GM21526 (cell line): ENCODE results near the gene CD79B.
"Not testable (repeated sequence)": the region's sequence is repeated elsewhere in the genome, so short reads cannot be mapped to it uniquely, and the experiment has no call there.

Experiments used
- ATAC-seq: cut with Tn5 transposase; IDR thresholded peaks from one replicate; pipeline ENCODE4 v1.9.1; 2021; ENCODE audit warnings: moderate library complexity; ENCODE audit not compliant: unreplicated experiment, low FRiP score

The CD79B gene

DNA sequence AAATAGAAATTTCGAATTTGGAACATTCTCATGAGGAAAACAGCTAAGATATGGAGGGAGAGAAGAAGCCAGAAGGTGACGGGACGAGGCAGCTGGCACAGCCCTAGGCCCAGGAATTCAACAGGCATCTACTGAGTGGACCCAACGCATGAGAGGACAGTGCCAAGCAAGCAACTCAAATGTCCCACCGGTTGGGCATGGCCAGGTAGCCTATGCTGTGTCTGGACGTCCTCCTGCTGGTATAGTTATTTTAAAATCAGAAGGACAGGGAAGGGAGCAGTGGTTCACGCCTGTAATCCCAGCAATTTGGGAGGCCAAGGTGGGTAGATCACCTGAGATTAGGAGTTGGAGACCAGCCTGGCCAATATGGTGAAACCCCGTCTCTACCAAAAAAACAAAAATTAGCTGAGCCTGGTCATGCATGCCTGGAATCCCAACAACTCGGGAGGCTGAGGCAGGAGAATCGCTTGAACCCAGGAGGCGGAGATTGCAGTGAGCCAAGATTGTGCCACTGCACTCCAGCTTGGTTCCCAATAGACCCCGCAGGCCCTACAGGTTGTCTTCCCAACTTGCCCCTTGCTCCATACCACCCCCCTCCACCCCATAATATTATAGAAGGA is 15.5 kb downstream of the CD79B start:
- no peak for ATAC-seq

DNA sequence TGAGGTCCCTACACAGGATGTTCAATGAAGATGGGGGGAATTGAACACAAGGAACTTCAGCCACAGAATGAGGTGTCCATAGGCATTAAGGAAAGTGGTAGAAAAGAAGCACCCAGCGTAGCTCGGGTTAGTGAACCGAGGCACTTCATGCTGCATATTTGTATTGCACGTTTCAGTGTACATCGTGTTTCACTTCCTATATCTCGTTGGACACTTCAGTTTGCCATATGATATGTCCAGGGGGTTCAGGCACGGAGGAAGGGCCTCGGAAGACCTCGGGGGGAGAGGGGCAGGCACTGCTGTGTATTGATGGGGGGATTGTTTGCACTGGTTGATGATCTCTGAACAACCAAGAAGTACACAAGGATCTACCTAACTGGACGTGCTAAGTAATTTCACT is 16.4 kb downstream of the CD79B start:
- not testable (repeated sequence) for ATAC-seq

DNA sequence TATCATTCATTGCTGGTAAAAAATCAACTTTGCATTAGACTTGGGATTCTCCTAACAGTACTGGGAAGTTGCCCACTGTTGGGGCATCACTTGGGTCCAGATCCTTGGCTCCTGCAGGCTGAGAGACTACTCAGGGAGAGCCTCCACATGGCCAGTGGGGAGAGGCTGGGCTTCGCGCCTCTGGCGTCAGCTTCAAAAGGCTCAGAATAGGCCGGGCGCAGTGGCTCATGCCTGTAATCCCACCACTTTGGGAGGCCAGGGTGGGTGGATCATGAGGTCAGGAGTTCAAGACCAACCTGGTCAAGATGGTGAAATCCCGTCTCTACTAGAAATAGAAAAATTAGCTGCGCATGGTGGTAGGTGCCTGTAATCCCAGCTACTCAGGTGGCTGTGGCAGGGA is 17.7 kb downstream of the CD79B start:
- ATAC-seq: no peak

DNA sequence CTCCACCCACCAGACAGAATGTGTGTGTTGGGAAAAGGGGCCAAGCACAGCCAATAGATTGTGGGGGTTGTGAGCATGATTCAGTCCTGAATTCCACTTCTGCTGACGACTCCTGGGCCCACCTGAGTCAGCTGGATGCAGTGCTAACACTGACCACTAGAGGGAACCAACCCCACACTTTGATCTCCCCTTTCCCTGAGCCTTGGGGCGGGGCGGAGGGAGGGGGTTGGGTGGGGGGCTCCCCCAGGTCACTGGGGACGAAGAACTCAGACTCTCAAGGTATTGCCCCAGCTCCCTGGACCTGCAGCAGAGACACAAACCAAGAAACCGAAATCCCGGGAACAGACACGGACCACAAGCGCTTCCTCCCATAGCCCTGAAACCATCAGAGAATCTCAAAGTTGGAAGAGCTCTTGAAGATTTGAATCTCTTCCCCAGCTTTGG is 20.5 kb downstream of the CD79B start:
- no peak for ATAC-seq

GRCh38 chr17:63911041-63911635 is 21.0 kb downstream of the CD79B start, which contains the start of gene CSHL1:
TSS of gene CSHL1 (minus strand) at chr17:63911258. CDS start at chr17:63911196, 62 bp downstream.
- no peak for ATAC-seq

DNA sequence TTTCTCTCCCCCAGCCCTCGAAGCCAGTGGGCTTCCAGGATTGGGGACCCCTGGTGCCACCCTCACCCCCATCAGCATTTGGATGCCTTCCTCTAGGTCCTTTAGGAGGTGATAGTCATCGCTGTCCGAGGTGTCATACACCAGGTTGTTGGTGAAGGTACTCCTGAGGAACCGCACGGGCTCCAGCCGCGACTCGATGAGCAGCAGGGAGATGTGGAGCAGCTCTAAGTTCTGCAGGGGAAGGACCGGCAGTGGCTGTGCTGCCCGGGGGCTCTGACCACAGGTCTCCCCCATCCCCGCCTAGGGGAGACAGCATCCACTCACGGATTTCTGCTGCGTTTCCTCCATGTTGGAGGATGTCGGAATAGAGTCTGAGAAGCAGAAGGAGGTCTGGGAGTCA is 22.0 kb downstream of the CD79B start:
- ATAC-seq: no peak

- not testable (repeated sequence) for ATAC-seq
These were observed 22.5 kb downstream of the CD79B start for GRCh38 chr17:63909586-63909985.

GRCh38 chr17:63907161-63907778 is 24.9 kb downstream of the CD79B start:
- ATAC-seq: not testable (repeated sequence)

DNA sequence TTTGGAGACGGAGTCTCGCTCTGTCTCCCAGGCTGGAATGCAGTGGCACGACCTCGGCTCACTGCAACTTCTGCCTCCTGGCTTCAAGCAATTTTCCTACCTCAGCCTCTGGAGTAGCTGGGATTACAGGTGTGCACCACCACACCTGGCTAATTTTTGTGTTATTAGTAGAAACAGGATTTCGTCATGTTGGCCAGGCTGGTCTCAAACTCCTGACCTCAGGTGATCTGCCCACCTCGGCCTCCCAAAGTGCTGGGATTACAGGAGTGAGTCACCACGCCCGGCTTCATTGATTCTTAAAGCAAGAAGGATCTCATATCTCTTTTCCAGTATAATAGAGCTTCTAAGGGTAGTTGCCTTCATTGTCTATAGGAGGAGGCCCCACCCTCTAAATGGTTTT is 27.3 kb downstream of the CD79B start:
- not testable (repeated sequence) for ATAC-seq

DNA sequence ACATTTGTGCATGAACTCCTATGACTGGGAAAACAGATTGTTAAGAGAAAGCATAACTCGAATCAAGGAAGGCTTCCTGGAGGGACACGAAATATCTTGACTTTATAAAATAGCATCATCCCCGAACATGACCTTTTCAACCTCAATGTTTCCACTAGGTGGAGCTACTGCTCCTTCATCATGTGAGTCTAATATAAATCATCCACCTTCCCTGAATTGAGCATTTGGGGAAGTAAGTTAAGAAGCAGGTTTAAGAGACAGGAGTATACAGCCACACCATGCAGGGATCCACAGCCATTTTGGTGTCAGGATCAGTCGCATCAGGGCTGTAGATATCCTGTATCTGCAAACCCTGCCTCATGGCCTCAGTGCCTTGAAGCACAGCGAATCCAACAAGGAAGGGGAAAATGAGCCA is 28.3 kb downstream of the CD79B start:
- not testable (repeated sequence) for ATAC-seq

DNA sequence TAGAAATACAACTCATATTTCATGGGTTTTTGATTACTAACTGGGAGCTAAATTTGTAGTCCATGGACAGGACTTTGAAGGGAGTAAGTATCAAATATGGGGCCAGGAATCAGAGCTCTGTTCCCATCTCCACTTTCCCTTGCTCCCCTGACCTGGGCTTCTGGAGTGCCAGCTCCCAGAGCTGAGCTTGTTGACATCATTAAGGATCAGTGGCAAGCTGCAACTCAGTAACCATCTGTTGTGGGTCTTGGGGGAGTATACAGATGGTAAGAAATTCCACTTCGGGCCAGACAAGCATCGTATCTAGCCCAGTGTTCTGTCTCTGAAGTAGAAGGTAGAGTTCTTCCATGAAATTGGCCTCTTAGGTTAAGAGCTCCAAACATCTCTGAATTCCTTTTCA is 30.2 kb downstream of the CD79B start:
- not testable (repeated sequence) for ATAC-seq

- not testable (repeated sequence) for ATAC-seq
These were observed 33.0 kb downstream of the CD79B start for GRCh38 chr17:63898899-63899798.

DNA sequence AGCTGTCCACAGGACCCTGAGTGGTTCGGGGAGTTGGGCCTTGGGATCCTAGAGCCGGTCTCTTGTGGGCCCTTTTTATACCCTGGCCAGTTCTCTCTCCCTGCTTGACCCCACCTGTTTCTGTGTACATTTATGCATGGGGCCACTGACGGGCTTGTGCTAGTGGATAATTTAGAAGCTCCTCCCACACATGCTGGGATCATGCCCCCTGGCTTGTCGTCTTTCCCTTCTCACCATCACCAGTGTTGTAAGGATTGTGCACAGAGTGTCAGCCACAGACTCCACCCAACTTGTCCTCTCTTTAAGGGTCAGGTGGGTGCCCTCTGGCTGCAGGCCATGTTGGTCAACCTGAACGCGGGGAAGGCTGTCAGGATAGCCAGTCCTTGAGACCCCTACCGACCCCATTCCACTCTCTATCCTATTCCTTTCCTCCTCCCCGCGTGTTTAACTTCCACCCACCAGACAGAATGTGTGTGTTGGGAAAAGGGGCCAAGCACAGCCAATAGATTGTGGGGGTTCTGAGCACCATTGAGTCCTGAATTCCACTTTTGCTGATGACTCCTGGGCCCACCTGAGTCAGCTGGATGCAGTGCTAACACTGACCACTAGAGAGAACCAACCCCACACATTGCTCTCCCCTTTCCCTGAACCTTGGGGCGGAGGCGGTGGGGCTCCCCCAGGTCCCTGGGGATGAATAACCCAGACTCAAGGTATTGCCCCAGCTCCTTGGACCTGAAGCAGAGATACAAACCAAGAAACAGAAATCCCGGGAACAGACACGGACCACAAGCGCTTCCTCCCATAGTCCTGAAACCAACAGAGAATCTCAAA is 35.4 kb downstream of the CD79B start, which contains the start of gene CSH1:
Gene CSH1 (minus strand): TSS at position 51 of the 831 bp plus-strand sequence. CDS start 63 bp downstream, outside the sequence.
- not testable (repeated sequence) for ATAC-seq

DNA sequence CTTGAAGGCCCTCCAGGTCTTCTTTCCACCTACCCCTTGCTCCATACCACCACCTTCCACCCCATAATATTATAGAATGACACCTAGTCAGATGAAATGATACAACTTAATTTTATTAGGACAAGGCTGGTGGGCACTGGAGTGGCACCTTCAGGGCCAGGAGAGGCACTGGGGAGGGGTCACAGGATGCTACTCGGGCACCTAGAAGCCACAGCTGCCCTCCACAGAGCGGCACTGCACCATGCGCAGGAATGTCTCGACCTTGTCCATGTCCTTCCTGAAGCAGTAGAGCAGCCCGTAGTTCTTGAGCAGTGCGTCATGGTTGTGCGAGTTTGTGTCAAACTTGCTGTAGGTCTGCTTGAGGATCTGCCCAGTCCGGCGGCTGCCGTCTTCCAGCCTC is 37.3 kb downstream of the CD79B start:
- not testable (repeated sequence) for ATAC-seq

GRCh38 chr17:63894021-63894420 is 38.1 kb downstream of the CD79B start:
- ATAC-seq: not testable (repeated sequence)

DNA sequence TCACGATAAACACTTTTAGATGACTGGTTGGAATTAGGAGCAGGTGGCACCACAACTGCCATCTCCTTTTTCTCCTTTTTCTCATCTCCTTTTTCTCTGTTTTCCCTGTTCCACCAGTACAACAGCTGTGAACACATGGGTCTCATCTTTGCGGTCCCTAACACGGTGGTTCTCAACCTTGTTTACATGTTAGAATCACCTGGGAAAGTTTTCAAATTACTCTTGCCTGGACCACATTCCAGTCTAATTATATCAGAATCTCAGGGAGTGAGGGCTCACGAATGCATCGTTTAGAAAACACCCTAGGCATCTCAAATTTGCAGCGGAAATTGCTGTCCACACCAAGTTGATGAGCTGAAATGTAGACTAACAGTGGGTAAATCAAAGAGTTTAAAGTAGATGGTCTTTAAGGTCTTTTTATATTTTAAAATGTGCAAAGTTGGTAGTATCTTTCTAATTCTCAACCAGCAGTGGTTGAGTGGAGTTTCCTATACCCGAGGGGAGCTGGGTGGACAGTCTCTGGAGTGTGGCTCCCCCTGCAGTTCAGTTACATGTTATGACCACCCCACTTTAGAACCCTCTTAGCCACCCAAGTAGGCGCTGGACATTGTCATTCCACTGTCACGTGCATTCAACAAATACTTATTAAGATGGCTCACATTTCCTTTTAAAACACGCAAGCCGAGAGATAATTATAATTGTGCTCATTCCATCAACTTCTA is 39.7 kb downstream of the CD79B start:
- ATAC-seq: not testable (repeated sequence)

DNA sequence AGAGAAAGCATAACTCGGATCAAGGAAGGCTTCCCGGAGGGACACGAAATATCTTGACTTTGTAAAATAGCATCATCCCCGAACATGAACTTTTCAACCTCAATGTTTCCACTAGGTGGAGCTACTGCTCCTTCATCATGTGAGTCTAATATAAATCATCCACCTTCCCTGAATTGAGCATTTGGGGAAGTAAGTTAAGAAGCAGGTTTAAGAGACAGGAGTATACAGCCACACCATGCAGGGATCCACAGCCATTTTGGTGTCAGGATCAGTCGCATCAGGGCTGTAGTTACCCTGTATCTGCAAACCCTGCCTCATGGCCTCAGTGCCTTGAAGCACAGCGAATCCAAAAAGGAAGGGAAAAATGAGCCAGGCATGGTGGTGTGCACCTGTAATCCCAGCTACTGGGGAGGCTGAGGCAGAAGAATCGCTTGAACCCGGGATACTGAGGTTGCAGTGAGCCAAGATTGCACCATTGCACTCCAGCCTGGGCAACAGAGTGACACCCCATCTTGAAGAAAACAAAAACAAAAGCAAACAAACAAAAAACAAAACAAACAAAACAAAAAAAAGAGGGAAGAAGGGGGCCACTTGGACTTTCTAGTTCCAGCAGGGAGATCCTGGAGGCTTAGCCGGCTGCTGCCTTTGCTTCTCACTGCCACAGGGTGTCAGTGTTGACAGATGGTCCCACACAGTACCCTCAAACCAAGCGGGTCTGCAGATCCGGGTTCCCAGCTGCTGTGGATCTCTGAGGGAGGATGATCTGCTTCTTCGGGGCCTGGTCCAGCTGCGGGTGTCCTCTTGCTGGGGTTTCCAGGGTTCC is 42.9 kb downstream of the CD79B start:
- not testable (repeated sequence) for ATAC-seq

DNA sequence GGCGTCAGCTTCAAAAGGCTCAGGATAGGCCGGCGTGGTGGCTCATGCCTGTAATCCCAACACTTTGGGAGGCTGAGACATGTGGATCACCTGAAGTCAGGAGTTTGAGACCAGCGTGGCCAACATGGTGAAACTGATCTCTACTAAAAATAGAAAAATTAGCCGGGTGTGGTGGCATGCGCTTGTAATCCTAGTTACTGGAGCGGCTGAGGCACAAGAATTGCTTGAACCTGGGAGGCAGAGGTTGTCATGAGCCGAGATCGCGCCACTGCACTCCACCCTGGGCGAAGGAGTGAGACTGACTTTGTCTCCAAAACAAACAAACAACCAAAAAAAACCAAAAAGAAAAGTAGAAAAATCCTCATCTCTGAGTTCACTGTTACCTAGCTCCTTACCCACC is 47.0 kb downstream of the CD79B start:
- ATAC-seq: not testable (repeated sequence)
